Liver (tissue), 9 donors: ENCODE results near the gene ANO10. TPM values are rescaled to one million over a fixed set of nuclear protein-coding genes. Genes with fewer than 3 reads are reported as not detected.

ENCODE experiments used
- DNase-seq: peaks from one replicate; pipeline ENCODE4 v3.0.0-alpha.2; 2017; ENCODE audit warnings: low spot score
- H3K27ac ChIP-seq, 2 donors: one replicate each; pipeline ENCODE4 v1.7.0; 2013; ENCODE audit warnings: inconsistent platforms in 2 of 2, low read length in 2 of 2, control low read depth in 1 of 2, low read depth in 1 of 2, mild to moderate bottlenecking in 1 of 2
- H3K27me3 ChIP-seq, 4 donors: one replicate each; pipeline versions ENCODE4 v1.6.1 to v1.7.0; 2013; ENCODE audit warnings: low read length in 3 of 4, inconsistent platforms in 1 of 4, mild to moderate bottlenecking in 1 of 4, moderate library complexity in 1 of 4; ENCODE audit not compliant: control insufficient read depth in 4 of 4, insufficient read depth in 4 of 4
- H3K36me3 ChIP-seq, 4 donors: one replicate each; pipeline versions ENCODE4 v1.6.1 to v1.7.0; 2013; ENCODE audit warnings: low read length in 3 of 4, mild to moderate bottlenecking in 3 of 4, low read depth in 1 of 4, moderate library complexity in 1 of 4; ENCODE audit not compliant: control insufficient read depth in 4 of 4, insufficient read depth in 3 of 4
- H3K4me1 ChIP-seq, 4 donors: one replicate each; pipeline versions ENCODE4 v1.6.1 to v1.7.0; 2013; ENCODE audit warnings: low read length in 3 of 4, mild to moderate bottlenecking in 3 of 4, moderate library complexity in 1 of 4; ENCODE audit not compliant: control insufficient read depth in 4 of 4, insufficient read depth in 4 of 4
- H3K4me3 ChIP-seq, 3 donors: one replicate each; pipeline versions ENCODE4 v1.6.1 to v1.7.0; 2013; ENCODE audit warnings: low read length in 3 of 3, control low read depth in 1 of 3, low read depth in 1 of 3, mild to moderate bottlenecking in 1 of 3
- H3K9ac ChIP-seq, 2 donors: one replicate each; pipeline ENCODE4 v1.7.0; 2013; ENCODE audit warnings: low read length in 2 of 2, mild to moderate bottlenecking in 2 of 2, moderate library complexity in 2 of 2, control low read depth in 1 of 2, low read depth in 1 of 2
- H3K9me3 ChIP-seq, 4 donors: one replicate each; pipeline versions ENCODE4 v1.6.1 to v1.7.0; 2013; ENCODE audit warnings: low read length in 3 of 4; ENCODE audit not compliant: control insufficient read depth in 4 of 4
- ATF3 ChIP-seq: IDR thresholded peaks from 2 replicates; pipeline ENCODE4 v1.6.1; 2016; ENCODE audit warnings: antibody characterized with exemption
- CTCF ChIP-seq: fragments of 150-350 bp; IDR thresholded peaks from 2 replicates; pipeline ENCODE4 v1.5.1; 2017; ENCODE audit warnings: improper control_type of control experiment, low read depth, low read length; ENCODE audit not compliant: missing input control
- EGR1 ChIP-seq, 2 donors: IDR thresholded peaks; 2 replicates each; pipeline ENCODE4 v1.6.1; 2016 to 2018; ENCODE audit warnings: antibody characterized with exemption in 2 of 2, low read depth in 2 of 2
- FOXA1 ChIP-seq: IDR thresholded peaks from 2 replicates; pipeline ENCODE4 v1.6.1; 2016; ENCODE audit warnings: antibody characterized with exemption
- FOXA2 ChIP-seq: IDR thresholded peaks from 2 replicates; pipeline ENCODE4 v1.6.1; 2016; ENCODE audit warnings: antibody characterized with exemption
- GABPA ChIP-seq, 2 donors: IDR thresholded peaks in 1 of 2; conservative IDR thresholded peaks in 1 of 2; 2 replicates each; pipeline ENCODE4 v1.6.1; 2016; ENCODE audit warnings: antibody characterized with exemption in 2 of 2, mild to moderate bottlenecking in 1 of 2, moderate library complexity in 1 of 2
- HNF4A ChIP-seq, 2 donors: conservative IDR thresholded peaks; 2 replicates each; pipeline ENCODE4 v1.6.1; 2016; ENCODE audit warnings: antibody characterized with exemption in 2 of 2, mild to moderate bottlenecking in 2 of 2
- HNF4G ChIP-seq: IDR thresholded peaks from 2 replicates; pipeline ENCODE4 v1.6.1; 2016; ENCODE audit warnings: antibody characterized with exemption
- JUND ChIP-seq, 2 donors: IDR thresholded peaks; 2 replicates each; pipeline ENCODE4 v1.6.1; 2016; ENCODE audit warnings: antibody characterized with exemption in 2 of 2
- MAX ChIP-seq: IDR thresholded peaks from 2 replicates; pipeline ENCODE4 v1.6.1; 2016; ENCODE audit warnings: antibody characterized with exemption
- NR2F2 ChIP-seq: IDR thresholded peaks from 2 replicates; pipeline ENCODE4 v1.6.1; 2016; ENCODE audit warnings: antibody characterized with exemption
- RAD21 ChIP-seq, 2 donors: IDR thresholded peaks; 2 replicates each; pipeline ENCODE4 v1.6.1; 2016; ENCODE audit warnings: antibody characterized with exemption in 2 of 2, mild to moderate bottlenecking in 2 of 2
- REST ChIP-seq: IDR thresholded peaks from 2 replicates; pipeline ENCODE4 v1.6.1; 2016; ENCODE audit warnings: antibody characterized with exemption, mild to moderate bottlenecking
- RXRA ChIP-seq, 2 donors: IDR thresholded peaks; 2 replicates each; pipeline ENCODE4 v1.6.1; 2017 to 2018; ENCODE audit warnings: antibody characterized with exemption in 2 of 2, mild to moderate bottlenecking in 1 of 2
- TAF1 ChIP-seq: conservative IDR thresholded peaks from 2 replicates; pipeline ENCODE4 v1.6.1; 2016; ENCODE audit warnings: antibody characterized with exemption, mild to moderate bottlenecking
- YY1 ChIP-seq: IDR thresholded peaks from 2 replicates; pipeline ENCODE4 v1.6.1; 2016; ENCODE audit warnings: antibody characterized with exemption, mild to moderate bottlenecking
- ZBTB33 ChIP-seq: IDR thresholded peaks from 2 replicates; pipeline ENCODE4 v1.6.1; 2016; ENCODE audit warnings: antibody characterized with exemption
- WGBS: extraction: QIAGEN DNeasy Blood & Tissue Kit; methylation state at CpG from one replicate; pipeline ENCODE4 v1.1.7; 2013; 5-methylcytosine and 5-hydroxymethylcytosine counted together
- polyA plus RNA-seq, 2 donors: library from polyadenylated mRNA; stranded (reverse) in 1 of 2; unstranded in 1 of 2; fragments of 200-250 nt in 1 of 2; fragments of >200 nt in 1 of 2; fragmentation: Nextera tagmentation in 1 of 2; extraction: Ambion mirVana in 1 of 2; gene quantifications; one replicate each; pipeline versions ENCODE4 v1.2.1 to v1.2.3, GENCODE V29; 2013 to 2015
- total RNA-seq, 2 donors: library from RNA; depleted of rRNA; stranded (reverse); fragments of >200 nt; gene quantifications; one replicate each; pipeline ENCODE4 v1.2.3, GENCODE V29; 2014
- donor health status: healthy.
- donor health status: healthy.
- donor health status: healthy.
- donor health status: healthy.
- donor health status: healthy.

The ANO10 gene
- total and polyA plus RNA-seq, 4 donors: 5.6 to 8.7 (median 6.8) TPM

- TF ChIP-seq CTCF (no peak), TAF1 (no peak), FOXA1 (no peak), NR2F2 (no peak), ATF3 (no peak)
Measured at GRCh38 chr3:43391621-43392020, 230.2 kb downstream of the ANO10 start (continued).

GRCh38 chr3:43390255-43390588 lies 231.6 kb downstream of the ANO10 start:
- no peak overlapping the region for H3K9ac ChIP-seq
- H3K27ac ChIP-seq: peak overlapping the region; percentile 45 to 88
- TF ChIP-seq CTCF: no peak
- TF ChIP-seq YY1: no peak
- TF ChIP-seq RAD21 (IDR thresholded peaks at IDR 0.05): no peak
- TF ChIP-seq JUND (IDR thresholded peaks at IDR 0.05): no peak
- no peak for TF ChIP-seq REST
- no peak for TF ChIP-seq HNF4G
- TF ChIP-seq FOXA2: no peak
- no peak for TF ChIP-seq MAX
- TF ChIP-seq RXRA (IDR thresholded peaks at IDR 0.05): no peak
- TF ChIP-seq FOXA1: no peak
- TF ChIP-seq ZBTB33: no peak
- no peak for TF ChIP-seq HNF4A (conservative IDR thresholded peaks at IDR 0.05)
- no peak for TF ChIP-seq NR2F2
- TF ChIP-seq ATF3: no peak
- no peak for TF ChIP-seq EGR1 (IDR thresholded peaks at IDR 0.05; ENCODE audit: low read depth in 2 of 2)
- no peak for TF ChIP-seq TAF1
- TF ChIP-seq GABPA (IDR thresholded peaks at IDR 0.05 in 1 of 2, conservative IDR thresholded peaks at IDR 0.05 in 1 of 2): no peak
- H3K27me3 ChIP-seq: no peaks in the 10 kb centered on the region
- no peak overlapping the region for H3K4me3 ChIP-seq
- WGBS: 97% methylated on average over 1 of the region's 1 CpG
- no peak for DNase-seq
- no peaks in the 10 kb centered on the region for H3K9me3 ChIP-seq
- H3K4me1 ChIP-seq: peaks cover 6 to 19% (median 12%) of the 10 kb centered on the region in 4 donors
- no peaks in the 10 kb centered on the region for H3K36me3 ChIP-seq
